ENCODE data around the gene SPATS2. TPM values are rescaled to one million over a fixed set of nuclear protein-coding genes. Genes with fewer than 3 reads are reported as not detected.

Gene SPATS2
- total RNA-seq, 1 donor from 2014 or later, result 49.5 TPM

DNA sequence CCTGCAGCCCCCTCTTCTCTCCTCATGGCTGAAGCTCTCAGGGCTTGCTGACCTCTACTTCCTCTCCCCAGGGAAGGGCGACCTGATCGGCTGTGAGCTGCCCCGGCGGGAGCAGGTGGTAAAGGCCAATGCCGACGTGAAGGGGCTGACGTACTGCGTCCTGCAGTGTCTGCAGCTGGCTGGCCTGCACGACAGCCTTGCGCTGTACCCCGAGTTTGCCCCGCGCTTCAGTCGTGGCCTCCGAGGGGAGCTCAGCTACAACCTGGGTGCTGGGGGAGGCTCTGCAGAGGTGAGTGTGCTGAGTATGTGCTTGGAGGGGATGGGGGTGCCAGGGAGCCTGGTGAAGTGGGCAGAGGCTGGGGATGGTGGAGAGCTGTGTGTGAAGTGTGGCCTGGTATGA lies 187.0 kb downstream of the SPATS2 start:
- H4K20me1 ChIP-seq (ENCODE audit: low read depth), result no peaks in the 10 kb centered on the region
- Mint-ChIP-seq H3K27ac (peak overlapping the region; percentile 8), H3K36me3 (peaks cover 5% of the 10 kb centered on the region), H3K4me1 (peaks cover 10% of the 10 kb centered on the region), H3K9me3 (no peaks in the 10 kb centered on the region), H3K4me3 (no peak overlapping the region), H3K27me3 (ENCODE audit: insufficient read depth, low read depth) (peaks cover 8% of the 10 kb centered on the region)
- no peak overlapping the region for H3K9ac ChIP-seq
- H3F3A ChIP-seq (ENCODE audit: low read depth), result peaks cover 6% of the 10 kb centered on the region
- no peaks in the 10 kb centered on the region for H3K9me3 ChIP-seq (ENCODE audit: low read depth)
- TF ChIP-seq CTCF (IDR thresholded peaks at IDR 0.05) (no peak), EZH2phosphoT487 (IDR thresholded peaks at IDR 0.05) (no peak), EZH2 (IDR thresholded peaks at IDR 0.05) (no peak)
- peaks cover 36% of the 10 kb centered on the region for H3K27me3 ChIP-seq
- H3K27ac ChIP-seq, result no peak overlapping the region
- no peaks in the 10 kb centered on the region for H3K79me2 ChIP-seq (ENCODE audit: low read depth)
- H3K36me3 ChIP-seq, result no peaks in the 10 kb centered on the region
- H3K4me3 ChIP-seq, result no peak overlapping the region
- H3K4me1 ChIP-seq, result peaks cover 8% of the 10 kb centered on the region
- H3K4me2 ChIP-seq, result no peak overlapping the region
- DNase-seq (ENCODE audit: low spot score), result no peak
- H2AFZ ChIP-seq (replicated peaks), result no peak overlapping the region

- Histone ChIP-seq H4K20me1 (ENCODE audit: low read depth) (no peaks in the 10 kb centered on the region), H3F3A (ENCODE audit: low read depth) (peaks cover 1% of the 10 kb centered on the region), H3K4me2 (no peak overlapping the region), H3K27me3 (peaks cover 22% of the 10 kb centered on the region), H3K9ac (no peak overlapping the region), H3K36me3 (no peaks in the 10 kb centered on the region), H3K4me1 (peaks cover under 1% of the 10 kb centered on the region), H3K9me3 (ENCODE audit: low read depth) (no peaks in the 10 kb centered on the region), H2AFZ (replicated peaks) (no peak overlapping the region), H3K79me2 (ENCODE audit: low read depth) (no peaks in the 10 kb centered on the region), H3K4me3 (no peak overlapping the region), H3K27ac (no peak overlapping the region)
- Mint-ChIP-seq H3K4me3 (no peak overlapping the region), H3K27ac (peak overlapping the region; percentile 29), H3K9me3 (no peaks in the 10 kb centered on the region), H3K36me3 (peaks cover 7% of the 10 kb centered on the region), H3K27me3 (ENCODE audit: insufficient read depth, low read depth) (peaks cover 3% of the 10 kb centered on the region), H3K4me1 (peaks cover 7% of the 10 kb centered on the region)
- no peak for DNase-seq (ENCODE audit: low spot score)
- TF ChIP-seq CTCF (IDR thresholded peaks at IDR 0.05), result no peak
These were observed 188.5 kb downstream of the SPATS2 start for GRCh38 chr12:49555631-49556390.

- H3K27ac Mint-ChIP-seq, result peak overlapping the region; percentile 29
- no peaks in the 10 kb centered on the region for H3K79me2 ChIP-seq (ENCODE audit: low read depth)
- TF ChIP-seq CTCF (IDR thresholded peaks at IDR 0.05), result no peak
- H3K9me3 Mint-ChIP-seq, result no peaks in the 10 kb centered on the region
- H2AFZ ChIP-seq (replicated peaks), result no peak overlapping the region
- H3K36me3 ChIP-seq, result no peaks in the 10 kb centered on the region
- H3K27me3 ChIP-seq, result peaks cover 17% of the 10 kb centered on the region
- H3K4me3 ChIP-seq, result no peak overlapping the region
- no peak overlapping the region for H3K4me2 ChIP-seq
- peaks cover 3% of the 10 kb centered on the region for H3K27me3 Mint-ChIP-seq (ENCODE audit: insufficient read depth, low read depth)
- H3K9me3 ChIP-seq (ENCODE audit: low read depth), result no peaks in the 10 kb centered on the region
- peaks cover 6% of the 10 kb centered on the region for H3K4me1 Mint-ChIP-seq
- no peak overlapping the region for H3K27ac ChIP-seq
- H3K9ac ChIP-seq, result no peak overlapping the region
- H3K4me3 Mint-ChIP-seq, result peak overlapping the region; percentile 15
- no peaks in the 10 kb centered on the region for H3F3A ChIP-seq (ENCODE audit: low read depth)
- H3K4me1 ChIP-seq, result no peaks in the 10 kb centered on the region
- no peaks in the 10 kb centered on the region for H4K20me1 ChIP-seq (ENCODE audit: low read depth)
- peaks cover 9% of the 10 kb centered on the region for H3K36me3 Mint-ChIP-seq
- DNase-seq (ENCODE audit: low spot score), result no peak
These were observed 189.3 kb downstream of the SPATS2 start for GRCh38 chr12:49556391-49557186.
